Parathyroid adenoma (tissue), 2 donors: ENCODE data around the gene OR2T27.
"Not testable (repeated sequence)": the region's sequence is repeated elsewhere in the genome, so short reads cannot be mapped to it uniquely, and the experiment has no call there.

Source experiments
- H2AFZ ChIP-seq: fragments of 300-600 bp; sonication (generic); one replicate; pipeline ENCODE4 v1.7.0; 2017; ENCODE audit warnings: antibody characterized with exemption, mild to moderate bottlenecking
- H3K27ac ChIP-seq: fragments of 300-600 bp; sonication (generic); one replicate; pipeline ENCODE4 v1.7.0; 2017
- H3K27me3 ChIP-seq: fragments of 300-600 bp; sonication (generic); one replicate; pipeline ENCODE4 v1.7.0; 2017; ENCODE audit warnings: low read length; ENCODE audit not compliant: control insufficient read depth, insufficient read depth
- H3K36me3 ChIP-seq: fragments of 300-600 bp; sonication (generic); one replicate; pipeline ENCODE4 v1.7.0; 2017; ENCODE audit warnings: low read length; ENCODE audit not compliant: control insufficient read depth, insufficient read depth
- H3K4me1 ChIP-seq: fragments of 300-600 bp; sonication (generic); one replicate; pipeline ENCODE4 v1.7.0; 2017; ENCODE audit warnings: control low read depth
- H3K4me2 ChIP-seq: fragments of 300-600 bp; sonication (generic); one replicate; pipeline ENCODE4 v1.7.0; 2017; ENCODE audit warnings: low read length
- H3K4me3 ChIP-seq: fragments of 300-600 bp; sonication (generic); one replicate; pipeline ENCODE4 v1.7.0; 2017; ENCODE audit warnings: low read depth, low read length
- H3K79me2 ChIP-seq: fragments of 300-600 bp; sonication (generic); one replicate; pipeline ENCODE4 v1.7.0; 2017; ENCODE audit warnings: control low read depth
- H3K9ac ChIP-seq: fragments of 300-600 bp; sonication (generic); one replicate; pipeline ENCODE4 v1.7.0; 2017; ENCODE audit warnings: mild to moderate bottlenecking
- H3K9me3 ChIP-seq: fragments of 300-600 bp; sonication (generic); one replicate; pipeline ENCODE4 v1.7.0; 2017; ENCODE audit warnings: low read length; ENCODE audit not compliant: control insufficient read depth
- CTCF ChIP-seq: fragments of 300-600 bp; sonication (generic); IDR thresholded peaks from one replicate; pipeline ENCODE4 v1.7.0; 2017; ENCODE audit warnings: antibody characterized with exemption, mild to moderate bottlenecking
- donor health status: primary hyperparathyroidism.

OR2T27 gene

GRCh38 chr1:248645178-248645577, 10.2 kb downstream of the OR2T27 start, which contains the start of gene OR2T35:
OR2T35 (minus strand) TSS chr1:248645278; CDS start chr1:248639258, 6,020 bp downstream.
- H3K4me3 ChIP-seq, H3K27me3 ChIP-seq, H3K9me3 ChIP-seq, H3K79me2 ChIP-seq, H3K4me1 ChIP-seq, H3K36me3 ChIP-seq, H3K4me2 ChIP-seq, H3K9ac ChIP-seq, H3K27ac ChIP-seq, H2AFZ ChIP-seq: not testable (repeated sequence)

- not testable (repeated sequence) for H3K9ac ChIP-seq, H3K27me3 ChIP-seq, H3K27ac ChIP-seq
Measured at GRCh38 chr1:248642971-248643651, 12.2 kb downstream of the OR2T27 start.

GRCh38 chr1:248641583-248641982, 13.7 kb downstream of the OR2T27 start:
- not testable (repeated sequence) for H3K4me1 ChIP-seq, H3K9ac ChIP-seq, H3K36me3 ChIP-seq, H3K4me2 ChIP-seq, H3K4me3 ChIP-seq, H3K27me3 ChIP-seq, H3K79me2 ChIP-seq, H3K9me3 ChIP-seq, H2AFZ ChIP-seq, H3K27ac ChIP-seq

More at GRCh38 chr1:248642971-248643651, 12.2 kb downstream of the OR2T27 start:
- not testable (repeated sequence) for H3K79me2 ChIP-seq, H3K9me3 ChIP-seq, H3K36me3 ChIP-seq, H3K4me2 ChIP-seq, H3K4me3 ChIP-seq, H2AFZ ChIP-seq, H3K4me1 ChIP-seq

GRCh38 chr1:248640906-248641305, 14.4 kb downstream of the OR2T27 start:
- H3K9me3 ChIP-seq, H3K4me2 ChIP-seq, H2AFZ ChIP-seq, H3K27me3 ChIP-seq, H3K4me3 ChIP-seq, H3K36me3 ChIP-seq, H3K79me2 ChIP-seq, H3K27ac ChIP-seq, H3K4me1 ChIP-seq, H3K9ac ChIP-seq: not testable (repeated sequence)

GRCh38 chr1:248639652-248640051, 15.7 kb downstream of the OR2T27 start:
- not testable (repeated sequence) for H3K27me3 ChIP-seq, H3K79me2 ChIP-seq, H2AFZ ChIP-seq, H3K36me3 ChIP-seq, H3K27ac ChIP-seq, H3K9ac ChIP-seq, H3K9me3 ChIP-seq, H3K4me2 ChIP-seq, H3K4me1 ChIP-seq, H3K4me3 ChIP-seq

- not testable (repeated sequence) for H3K79me2 ChIP-seq, H3K4me3 ChIP-seq, H3K36me3 ChIP-seq, H3K9ac ChIP-seq, H3K4me1 ChIP-seq, H3K27ac ChIP-seq, H3K4me2 ChIP-seq, H3K27me3 ChIP-seq, H2AFZ ChIP-seq, H3K9me3 ChIP-seq
Measured at GRCh38 chr1:248636612-248637011, 18.7 kb downstream of the OR2T27 start.

- not testable (repeated sequence) for H3K4me1 ChIP-seq, H3K36me3 ChIP-seq, H2AFZ ChIP-seq, H3K4me2 ChIP-seq, H3K4me3 ChIP-seq, H3K27me3 ChIP-seq, H3K9ac ChIP-seq, H3K27ac ChIP-seq, H3K79me2 ChIP-seq, H3K9me3 ChIP-seq
Measured at GRCh38 chr1:248634991-248635390, 20.3 kb downstream of the OR2T27 start, which contains the start of gene OR2T11. OR2T11 (minus strand) TSS chr1:248635091; CDS start chr1:248627128, 7,963 bp downstream.

GRCh38 chr1:248631354-248632008, 23.8 kb downstream of the OR2T27 start:
- no peak overlapping the region for H3K4me2 ChIP-seq
- H3K79me2 ChIP-seq: no peaks in the 10 kb centered on the region
- no peak overlapping the region for H3K9ac ChIP-seq
- no peak for TF ChIP-seq CTCF
- no peaks in the 10 kb centered on the region for H3K4me1 ChIP-seq
- H3K27me3 ChIP-seq: no peaks in the 10 kb centered on the region
- H3K36me3 ChIP-seq: no peaks in the 10 kb centered on the region
- no peak overlapping the region for H3K27ac ChIP-seq
- H3K9me3 ChIP-seq: no peaks in the 10 kb centered on the region
- H2AFZ ChIP-seq: no peak overlapping the region
- H3K4me3 ChIP-seq: no peak overlapping the region
